ENCODE data around the gene CNOT3.

The CNOT3 gene

GRCh38 chr19:54147676-54148075 is 10.1 kb downstream of the CNOT3 start:
- DNase-seq (ENCODE audit: extremely low read depth in 1 of 2, low read depth in 1 of 2): no peak

- DNase-seq (ENCODE audit: extremely low read depth in 1 of 2, low read depth in 1 of 2): no peak
These were observed 10.6 kb downstream of the CNOT3 start for GRCh38 chr19:54148158-54148557.

- no peak for DNase-seq (ENCODE audit: extremely low read depth in 1 of 2, low read depth in 1 of 2)
These were observed 11.7 kb downstream of the CNOT3 start for GRCh38 chr19:54149021-54149812.

- no peak for DNase-seq (ENCODE audit: extremely low read depth in 1 of 2, low read depth in 1 of 2)
These were observed 13.9 kb downstream of the CNOT3 start for GRCh38 chr19:54151362-54152035.

- DNase-seq (ENCODE audit: extremely low read depth in 1 of 2, low read depth in 1 of 2): no peak
These were observed 14.7 kb downstream of the CNOT3 start for GRCh38 chr19:54152267-54152666.

- no peak for DNase-seq (ENCODE audit: extremely low read depth in 1 of 2, low read depth in 1 of 2)
These were observed 15.4 kb downstream of the CNOT3 start for GRCh38 chr19:54152878-54153524.

GRCh38 chr19:54153731-54154326 is 16.3 kb downstream of the CNOT3 start:
- DNase-seq (ENCODE audit: extremely low read depth in 1 of 2, low read depth in 1 of 2): no peak

- no peak for DNase-seq (ENCODE audit: extremely low read depth in 1 of 2, low read depth in 1 of 2)
These were observed 17.2 kb downstream of the CNOT3 start for GRCh38 chr19:54154603-54155345.

- DNase-seq (ENCODE audit: extremely low read depth in 1 of 2, low read depth in 1 of 2): no peak
These were observed 18.1 kb downstream of the CNOT3 start for GRCh38 chr19:54155694-54156093.

GRCh38 chr19:54156490-54156889 is 18.9 kb downstream of the CNOT3 start:
- no peak for DNase-seq (ENCODE audit: extremely low read depth in 1 of 2, low read depth in 1 of 2)

- no peak for DNase-seq (ENCODE audit: extremely low read depth in 1 of 2, low read depth in 1 of 2)
These were observed 19.4 kb downstream of the CNOT3 start for GRCh38 chr19:54156953-54157352.

GRCh38 chr19:54158812-54159351 is 21.3 kb downstream of the CNOT3 start:
- DNase-seq (ENCODE audit: extremely low read depth in 1 of 2, low read depth in 1 of 2): no peak

- peak; percentile 93 to 99 for DNase-seq (ENCODE audit: extremely low read depth in 1 of 2, low read depth in 1 of 2)
These were observed 22.0 kb downstream of the CNOT3 start, which contains the start of gene LENG1 for GRCh38 chr19:54159352-54160181. Gene LENG1 (minus strand): TSS chr19:54159721. CDS start chr19:54159695, 26 bp downstream.

GRCh38 chr19:54160182-54160811 is 22.7 kb downstream of the CNOT3 start:
- no peak for DNase-seq (ENCODE audit: extremely low read depth in 1 of 2, low read depth in 1 of 2)

- DNase-seq (ENCODE audit: extremely low read depth in 1 of 2, low read depth in 1 of 2): no peak
These were observed 23.3 kb downstream of the CNOT3 start for GRCh38 chr19:54160854-54161253.

- peak; percentile 46 to 68 for DNase-seq (ENCODE audit: extremely low read depth in 1 of 2, low read depth in 1 of 2)
These were observed 24.8 kb downstream of the CNOT3 start for GRCh38 chr19:54162241-54162805.

GRCh38 chr19:54162884-54163283 is 25.3 kb downstream of the CNOT3 start:
- DNase-seq (ENCODE audit: extremely low read depth in 1 of 2, low read depth in 1 of 2): no peak

- peak in 1 of 2 donors; percentile 31 for DNase-seq (ENCODE audit: extremely low read depth in 1 of 2, low read depth in 1 of 2)
These were observed 27.0 kb downstream of the CNOT3 start for GRCh38 chr19:54164369-54165068.
